Body of pancreas (tissue), 4 donors: ENCODE data around the gene CALHM2.

Experiments used
- POLR2A ChIP-seq, 3 donors: fragments of 450-650 bp; IDR thresholded peaks; one replicate each; pipeline ENCODE4 v1.6.1; 2016; ENCODE audit warnings: antibody characterized with exemption in 3 of 3, mild to moderate bottlenecking in 2 of 3
- TF ChIP-seq, protein P1 (sequence below), 7 experiments: fragments of 450-650 bp in 4 of 7; fragments of 200-600 bp in 3 of 7; sonication (generic) in 3 of 7; IDR thresholded peaks; one replicate each; pipeline ENCODE4 v1.5.1; 2016 to 2019; ENCODE audit warnings: antibody characterized with exemption in 7 of 7

DNA sequence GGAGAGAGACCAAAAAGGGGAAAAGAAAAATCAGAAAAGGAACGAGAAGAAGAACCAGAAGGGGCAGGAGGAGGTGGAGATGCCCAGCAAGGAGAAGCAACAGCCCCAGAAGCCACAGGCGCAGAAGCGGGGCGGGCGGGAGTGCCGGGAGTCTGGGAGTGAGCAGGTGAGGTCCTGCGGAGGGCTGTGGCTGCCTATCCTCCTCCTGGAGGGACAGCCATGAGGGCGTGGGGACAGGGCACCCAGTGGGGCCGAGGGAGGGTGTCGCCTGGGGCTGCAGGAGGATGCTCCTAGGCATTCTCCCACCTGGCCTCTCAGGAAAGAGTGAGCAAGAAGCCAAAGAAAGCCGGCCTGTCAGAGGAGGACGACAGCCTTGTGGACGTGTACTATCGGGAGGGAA, 11.8 kb downstream of the CALHM2 start:
- no peak for TF ChIP-seq POLR2A (IDR thresholded peaks at IDR 0.05)
- TF ChIP-seq, protein P1, sequence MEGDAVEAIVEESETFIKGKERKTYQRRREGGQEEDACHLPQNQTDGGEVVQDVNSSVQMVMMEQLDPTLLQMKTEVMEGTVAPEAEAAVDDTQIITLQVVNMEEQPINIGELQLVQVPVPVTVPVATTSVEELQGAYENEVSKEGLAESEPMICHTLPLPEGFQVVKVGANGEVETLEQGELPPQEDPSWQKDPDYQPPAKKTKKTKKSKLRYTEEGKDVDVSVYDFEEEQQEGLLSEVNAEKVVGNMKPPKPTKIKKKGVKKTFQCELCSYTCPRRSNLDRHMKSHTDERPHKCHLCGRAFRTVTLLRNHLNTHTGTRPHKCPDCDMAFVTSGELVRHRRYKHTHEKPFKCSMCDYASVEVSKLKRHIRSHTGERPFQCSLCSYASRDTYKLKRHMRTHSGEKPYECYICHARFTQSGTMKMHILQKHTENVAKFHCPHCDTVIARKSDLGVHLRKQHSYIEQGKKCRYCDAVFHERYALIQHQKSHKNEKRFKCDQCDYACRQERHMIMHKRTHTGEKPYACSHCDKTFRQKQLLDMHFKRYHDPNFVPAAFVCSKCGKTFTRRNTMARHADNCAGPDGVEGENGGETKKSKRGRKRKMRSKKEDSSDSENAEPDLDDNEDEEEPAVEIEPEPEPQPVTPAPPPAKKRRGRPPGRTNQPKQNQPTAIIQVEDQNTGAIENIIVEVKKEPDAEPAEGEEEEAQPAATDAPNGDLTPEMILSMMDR (IDR thresholded peaks at IDR 0.05), result no peak
